Testis (tissue), 2 donors: Measurements from ENCODE around the gene ARHGDIG.

Experiments used
- POLR2A ChIP-seq: fragments of 450-650 bp; IDR thresholded peaks from one replicate; pipeline ENCODE4 v1.6.1; 2017; ENCODE audit warnings: antibody characterized with exemption, mild to moderate bottlenecking, moderate library complexity
- TF ChIP-seq, protein P1 (sequence below), 3 experiments: fragments of 450-650 bp in 2 of 3; fragments of 200-600 bp in 1 of 3; sonication (generic) in 1 of 3; IDR thresholded peaks; one replicate each; pipeline ENCODE4 v1.5.1; 2016 to 2019; ENCODE audit warnings: antibody characterized with exemption in 3 of 3, mild to moderate bottlenecking in 2 of 3, moderate library complexity in 1 of 3

DNA sequence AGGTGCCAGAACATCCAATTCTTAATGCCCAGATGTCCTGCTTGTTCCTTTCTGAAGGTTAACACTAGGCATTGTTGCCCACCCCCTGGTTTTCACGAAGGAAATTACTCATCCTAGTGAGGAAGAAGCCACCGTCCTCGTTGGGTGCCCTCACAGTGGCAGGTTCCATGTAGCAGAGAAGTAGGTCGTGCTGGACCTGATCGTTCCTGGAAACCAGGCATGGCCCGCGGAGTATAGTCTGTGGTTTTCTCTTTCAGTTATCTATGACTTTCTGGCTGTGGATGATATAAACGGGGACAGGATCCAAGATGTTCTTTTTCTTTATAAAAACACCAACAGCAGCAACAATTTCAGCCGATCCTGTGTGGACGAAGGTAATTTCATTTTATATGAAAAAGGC is 21.2 kb upstream of the ARHGDIG start:
- TF ChIP-seq, protein P1, sequence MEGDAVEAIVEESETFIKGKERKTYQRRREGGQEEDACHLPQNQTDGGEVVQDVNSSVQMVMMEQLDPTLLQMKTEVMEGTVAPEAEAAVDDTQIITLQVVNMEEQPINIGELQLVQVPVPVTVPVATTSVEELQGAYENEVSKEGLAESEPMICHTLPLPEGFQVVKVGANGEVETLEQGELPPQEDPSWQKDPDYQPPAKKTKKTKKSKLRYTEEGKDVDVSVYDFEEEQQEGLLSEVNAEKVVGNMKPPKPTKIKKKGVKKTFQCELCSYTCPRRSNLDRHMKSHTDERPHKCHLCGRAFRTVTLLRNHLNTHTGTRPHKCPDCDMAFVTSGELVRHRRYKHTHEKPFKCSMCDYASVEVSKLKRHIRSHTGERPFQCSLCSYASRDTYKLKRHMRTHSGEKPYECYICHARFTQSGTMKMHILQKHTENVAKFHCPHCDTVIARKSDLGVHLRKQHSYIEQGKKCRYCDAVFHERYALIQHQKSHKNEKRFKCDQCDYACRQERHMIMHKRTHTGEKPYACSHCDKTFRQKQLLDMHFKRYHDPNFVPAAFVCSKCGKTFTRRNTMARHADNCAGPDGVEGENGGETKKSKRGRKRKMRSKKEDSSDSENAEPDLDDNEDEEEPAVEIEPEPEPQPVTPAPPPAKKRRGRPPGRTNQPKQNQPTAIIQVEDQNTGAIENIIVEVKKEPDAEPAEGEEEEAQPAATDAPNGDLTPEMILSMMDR (IDR thresholded peaks at IDR 0.05) = no peak
- no peak for TF ChIP-seq POLR2A
